GM23338 (cell line): ENCODE measurements around the gene HLA-DPA1. TPM values are rescaled to one million over a fixed set of nuclear protein-coding genes. Genes with fewer than 3 reads are reported as not detected.
A peak's percentile ranks its signal among the peaks of the same experiment; 100 is the strongest.

Source experiments
- ATAC-seq: fragments of 200-7000 bp; cut with Tn5 transposase; 3 replicates; pipeline ENCODE4 v1.9.1; 2020
- DNase-seq: peaks from one replicate; pipeline ENCODE4 v3.0.0-alpha.2; 2015; ENCODE audit warnings: low spot score
- H2AFZ ChIP-seq: fragments of 200-600 bp; sonication (generic); 2 replicates; pipeline ENCODE4 v1.8.0; 2016; ENCODE audit warnings: antibody characterized with exemption, mild to moderate bottlenecking, moderate library complexity
- H3F3A ChIP-seq: fragments of 200-600 bp; sonication (generic); replicated peaks from 2 replicates; pipeline ENCODE4 v1.8.0; 2017; ENCODE audit warnings: antibody characterized with exemption, mixed run types, low read depth
- H3K27ac ChIP-seq: fragments of 200-600 bp; sonication (generic); 2 replicates; pipeline ENCODE4 v1.6.1; 2016; ENCODE audit warnings: low read depth
- H3K27me3 ChIP-seq: fragments of 200-600 bp; sonication (generic); 2 replicates; pipeline ENCODE4 v1.8.0; 2016; ENCODE audit warnings: mild to moderate bottlenecking, mixed run types, moderate library complexity; ENCODE audit not compliant: insufficient read depth
- H3K36me3 ChIP-seq: fragments of 200-600 bp; sonication (generic); 2 replicates; pipeline ENCODE4 v1.8.0; 2016; ENCODE audit warnings: mild to moderate bottlenecking; ENCODE audit not compliant: insufficient read depth
- H3K4me1 ChIP-seq: fragments of 200-600 bp; sonication (generic); 2 replicates; pipeline ENCODE4 v1.8.0; 2016; ENCODE audit warnings: mild to moderate bottlenecking, moderate library complexity; ENCODE audit not compliant: insufficient read depth
- H3K4me2 ChIP-seq: fragments of 200-600 bp; sonication (generic); 2 replicates; pipeline ENCODE4 v1.7.1; 2017; ENCODE audit warnings: mixed run types
- H3K4me3 ChIP-seq: fragments of 200-600 bp; sonication (generic); 2 replicates; pipeline ENCODE4 v1.6.1; 2016; ENCODE audit warnings: mixed run types
- H3K79me2 ChIP-seq: fragments of 200-600 bp; sonication (generic); replicated peaks from 2 replicates; pipeline ENCODE4 v1.8.0; 2017; ENCODE audit warnings: mild to moderate bottlenecking; ENCODE audit not compliant: insufficient read depth
- H3K9me2 ChIP-seq: fragments of 200-600 bp; sonication (generic); 2 replicates; pipeline ENCODE4 v1.8.0; 2017; ENCODE audit not compliant: insufficient read depth
- H4K20me1 ChIP-seq: fragments of 200-600 bp; sonication (generic); replicated peaks from 2 replicates; pipeline ENCODE4 v1.8.0; 2017; ENCODE audit warnings: mild to moderate bottlenecking; ENCODE audit not compliant: insufficient read depth
- H3K27ac Mint-ChIP-seq: 2 replicates; pipeline ENCODE4 v1.8.0; 2020; ENCODE audit warnings: inconsistent platforms, mild to moderate bottlenecking, moderate library complexity, mixed read lengths
- H3K27me3 Mint-ChIP-seq: 3 replicates; pipeline ENCODE4 v1.8.0; 2022; ENCODE audit warnings: low read depth, mild to moderate bottlenecking, moderate library complexity, mixed read lengths, inconsistent platforms; ENCODE audit not compliant: insufficient read depth, poor library complexity
- H3K36me3 Mint-ChIP-seq: 3 replicates; pipeline ENCODE4 v1.8.0; 2021; ENCODE audit warnings: low read depth, mild to moderate bottlenecking, inconsistent platforms, moderate library complexity, mixed read lengths
- H3K4me1 Mint-ChIP-seq: 3 replicates; pipeline ENCODE4 v1.8.0; 2020; ENCODE audit warnings: mild to moderate bottlenecking, inconsistent platforms, mixed read lengths
- H3K4me3 Mint-ChIP-seq: 3 replicates; pipeline ENCODE4 v1.8.0; 2021; ENCODE audit warnings: moderate library complexity, mild to moderate bottlenecking, inconsistent platforms, mixed read lengths
- H3K9me3 Mint-ChIP-seq: 3 replicates; pipeline ENCODE4 v1.8.0; 2020; ENCODE audit warnings: moderate library complexity, mild to moderate bottlenecking, inconsistent platforms, mixed read lengths
- CREB1 ChIP-seq: fragments of 250-450 bp; sonication (Bioruptor Pico); IDR thresholded peaks from 2 replicates; pipeline ENCODE4 v1.5.0; 2020; ENCODE audit warnings: low read depth, mild to moderate bottlenecking, moderate library complexity
- CTCF ChIP-seq, 2 experiments: fragments of 200-600 bp in 1 of 2; sonication (generic) in 1 of 2; conservative IDR thresholded peaks; 2 replicates each; pipeline versions ENCODE4 v1.5.1 to v1.6.1; 2016 to 2017; ENCODE audit warnings: antibody characterized with exemption in 2 of 2, low read depth in 2 of 2, mild to moderate bottlenecking in 2 of 2, moderate library complexity in 1 of 2
- ETS1 ChIP-seq: IDR thresholded peaks from 2 replicates; pipeline ENCODE4 v1.6.1; 2016; ENCODE audit warnings: antibody characterized with exemption
- EZH2 ChIP-seq: fragments of 200-600 bp; sonication (generic); IDR thresholded peaks from one replicate; pipeline ENCODE4 v1.8.0; 2017; ENCODE audit warnings: antibody characterized with exemption, mild to moderate bottlenecking, low read depth; ENCODE audit not compliant: unreplicated experiment
- EZH2phosphoT487 ChIP-seq: fragments of 200-600 bp; sonication (generic); IDR thresholded peaks from one replicate; pipeline ENCODE4 v1.8.1; 2018; ENCODE audit warnings: antibody characterized with exemption; ENCODE audit not compliant: unreplicated experiment
- JUNB ChIP-seq: IDR thresholded peaks from one replicate; pipeline ENCODE4 v1.6.1; 2016; ENCODE audit warnings: antibody characterized with exemption; ENCODE audit not compliant: unreplicated experiment
- NANOG ChIP-seq: IDR thresholded peaks from 2 replicates; pipeline ENCODE4 v1.6.1; 2016; ENCODE audit warnings: antibody characterized with exemption, borderline replicate concordance
- POLR2AphosphoS5 ChIP-seq: IDR thresholded peaks from 2 replicates; pipeline ENCODE4 v1.6.1; 2016; ENCODE audit warnings: antibody characterized with exemption, low read depth
- REST ChIP-seq: IDR thresholded peaks from one replicate; pipeline ENCODE4 v1.6.1; 2018; ENCODE audit warnings: antibody characterized with exemption; ENCODE audit not compliant: unreplicated experiment
- STAT1 ChIP-seq: IDR thresholded peaks from one replicate; pipeline ENCODE4 v1.6.1; 2016; ENCODE audit warnings: antibody characterized with exemption; ENCODE audit not compliant: unreplicated experiment
- ZNF114 ChIP-seq: fragments of 250-450 bp; sonication (Bioruptor Pico); IDR thresholded peaks from 2 replicates; pipeline ENCODE4 v1.5.0; 2020; ENCODE audit warnings: mild to moderate bottlenecking, moderate library complexity
- ZNF331 ChIP-seq: fragments of 250-450 bp; sonication (Bioruptor Pico); IDR thresholded peaks from 2 replicates; pipeline ENCODE4 v1.5.0; 2020; ENCODE audit warnings: low read depth, mild to moderate bottlenecking, moderate library complexity
- polyA plus RNA-seq: library from polyadenylated mRNA; unstranded; fragments of >200 nt; fragmentation: Nextera tagmentation; extraction: Ambion mirVana; gene quantifications from 2 replicates; pipeline ENCODE4 v1.2.1, GENCODE V29; 2016
- total RNA-seq: library from RNA; depleted of rRNA; stranded (reverse); fragments of >200 nt; shearing (Covaris generic); gene quantifications from 2 replicates; pipeline ENCODE4 v1.2.3, GENCODE V29; 2014

HLA-DPA1 gene
- total and polyA plus RNA-seq, 2 experiments from 2014 or later = 4.1 to 6.9 TPM

- no peak overlapping the region for H2AFZ ChIP-seq
- no peaks in the 10 kb centered on the region for H3K36me3 ChIP-seq
- Mint-ChIP-seq H3K36me3 (peaks cover 46% of the 10 kb centered on the region), H3K4me1 (peaks cover 51% of the 10 kb centered on the region), H3K4me3 (peak overlapping the region; percentile 99), H3K9me3 (peaks cover 21% of the 10 kb centered on the region), H3K27me3 (peaks cover 19% of the 10 kb centered on the region), H3K27ac (peak overlapping the region; percentile 99)
- H3K9me2 ChIP-seq = no peaks in the 10 kb centered on the region
- no peaks in the 10 kb centered on the region for H3K27me3 ChIP-seq
- peak overlapping the region; percentile 99 for H3K27ac ChIP-seq
- ATAC-seq (peak; percentile 3; the same call in 2 of the 3 replicates), DNase-seq (peak; percentile 80)
- H3K4me2 ChIP-seq = peak overlapping the region; percentile 82
- no peaks in the 10 kb centered on the region for H4K20me1 ChIP-seq
- peaks cover 46% of the 10 kb centered on the region for H3K4me1 ChIP-seq
- H3K79me2 ChIP-seq = peaks cover 47% of the 10 kb centered on the region
- TF ChIP-seq EZH2phosphoT487 = no peak
- TF ChIP-seq JUNB = no peak
- TF ChIP-seq ZNF331 (CRISPR knock-in tag) = no peak
- TF ChIP-seq EZH2 = no peak
- peak; percentile 69 to 91 for TF ChIP-seq CTCF (conservative IDR thresholded peaks at IDR 0.05; ENCODE audit: low read depth in 2 of 2)
- no peak for TF ChIP-seq CREB1 (CRISPR knock-in tag)
- H3K4me3 ChIP-seq = peak overlapping the region; percentile 90
- 0 out of 2 replicates have a peak, but pooled peaks cover 2% of the 10 kb centered on the region for H3F3A ChIP-seq
Measured at GRCh38 chr6:33118525-33119123, 45.2 kb upstream of the HLA-DPA1 start.

GRCh38 chr6:33117811-33118277, 44.4 kb upstream of the HLA-DPA1 start:
- Mint-ChIP-seq H3K36me3 (peaks cover 38% of the 10 kb centered on the region), H3K4me3 (peak overlapping the region; percentile 99), H3K27ac (peak overlapping the region; percentile 99), H3K27me3 (peaks cover 17% of the 10 kb centered on the region), H3K9me3 (peaks cover 13% of the 10 kb centered on the region), H3K4me1 (peaks cover 53% of the 10 kb centered on the region)
- H2AFZ ChIP-seq = no peak overlapping the region
- peaks cover 40% of the 10 kb centered on the region for H3K79me2 ChIP-seq
- TF ChIP-seq CTCF (conservative IDR thresholded peaks at IDR 0.05; ENCODE audit: low read depth in 2 of 2) = no peak
- no peak for TF ChIP-seq JUNB
- TF ChIP-seq POLR2AphosphoS5 = peak; percentile 32; the same call in 1 of the 2 replicates
- no peak for TF ChIP-seq EZH2
- 0 out of 2 replicates have a peak, but pooled peaks have one; percentile 5 for TF ChIP-seq CREB1 (CRISPR knock-in tag)
- TF ChIP-seq NANOG = no peak
- no peak for TF ChIP-seq STAT1
- no peak for TF ChIP-seq ZNF331 (CRISPR knock-in tag)
- TF ChIP-seq ZNF114 (CRISPR knock-in tag) = no peak
- no peak; the same call in 1 of the 2 replicates for TF ChIP-seq ETS1
- no peak for TF ChIP-seq REST
- H3K4me1 ChIP-seq = peaks cover 46% of the 10 kb centered on the region
- no peaks in the 10 kb centered on the region for H4K20me1 ChIP-seq
- H3F3A ChIP-seq = no peaks in the 10 kb centered on the region
- peak overlapping the region; percentile 99 for H3K27ac ChIP-seq
- peak overlapping the region; percentile 90 for H3K4me3 ChIP-seq
- DNase-seq = peak; percentile 85
- H3K27me3 ChIP-seq = no peaks in the 10 kb centered on the region
- H3K9me2 ChIP-seq = no peaks in the 10 kb centered on the region
- peak overlapping the region; percentile 82 for H3K4me2 ChIP-seq
- H3K36me3 ChIP-seq = no peaks in the 10 kb centered on the region
- ATAC-seq = peak; percentile 57
